Measurements from ENCODE around the gene EFCAB14.

DNA sequence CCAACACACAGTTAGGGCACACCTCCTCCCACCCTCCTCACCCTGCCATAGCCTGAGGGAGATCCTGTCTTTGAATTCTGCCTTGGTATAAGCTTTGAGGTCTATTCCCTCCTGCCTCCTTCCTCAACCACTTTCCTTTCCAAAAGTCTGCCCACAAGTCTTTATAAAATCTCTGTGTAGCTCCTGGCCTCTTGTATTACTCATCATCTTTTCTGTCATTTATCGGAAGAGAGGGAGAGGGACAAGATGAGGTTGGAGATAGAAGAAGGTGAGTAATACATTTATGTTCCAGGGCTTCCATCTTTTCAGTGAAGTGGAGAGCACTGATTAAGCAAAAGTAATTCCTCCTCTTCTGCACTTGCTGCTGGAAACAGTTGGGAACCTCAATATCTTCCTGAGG lies 30.5 kb upstream of the EFCAB14 start:
- TF ChIP-seq POLR2A (IDR thresholded peaks at IDR 0.05) (no peak), CTCF (IDR thresholded peaks at IDR 0.05 in 8 of 11, conservative IDR thresholded peaks at IDR 0.05 in 3 of 11) (no peak)
